Measurements from ENCODE around the gene ANKUB1.

DNA sequence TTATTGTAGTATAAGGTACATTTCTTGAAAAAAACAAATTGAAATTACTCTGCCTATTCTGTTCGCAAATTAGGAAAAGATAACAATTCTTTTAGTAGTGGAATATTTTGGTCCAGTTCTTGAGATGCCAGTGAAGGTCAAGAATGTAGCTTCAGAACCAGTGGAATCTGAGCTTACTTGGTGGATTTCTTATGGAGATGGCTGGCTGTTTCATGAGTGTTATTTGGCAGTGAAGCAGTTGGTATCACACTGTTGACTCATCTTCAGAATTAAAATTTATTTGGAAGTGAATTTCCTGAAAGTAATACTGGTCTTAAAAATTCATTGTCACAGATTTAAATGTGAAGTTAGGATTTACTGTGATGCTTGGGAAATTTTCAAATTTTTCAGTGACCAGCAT, 39.7 kb upstream of the ANKUB1 start:
- TF ChIP-seq EGR1 (IDR thresholded peaks at IDR 0.05; ENCODE audit: low read depth in 2 of 2) (no peak), YY1 (IDR thresholded peaks at IDR 0.05) (no peak)

Data from liver (tissue), 2 donors.